Loucy (cell line): ENCODE results near the gene RBM8A.

Experiments used
- CTCF ChIP-seq: fragments of 200-600 bp; sonication (generic); conservative IDR thresholded peaks from 2 replicates; pipeline ENCODE4 v1.5.1; 2014; ENCODE audit warnings: mild to moderate bottlenecking, antibody characterized with exemption, low read length
- EZH2phosphoT487 ChIP-seq: fragments of 200-600 bp; IDR thresholded peaks from 2 replicates; pipeline ENCODE4 v1.6.1; 2018; ENCODE audit warnings: antibody characterized with exemption, mild to moderate bottlenecking, moderate library complexity, borderline replicate concordance

GRCh38 chr1:145942405-145942804, 15.1 kb upstream of the RBM8A start:
- TF ChIP-seq CTCF (no peak), EZH2phosphoT487 (no peak)
